ENCODE measurements around the gene BRD8.

Gene BRD8

DNA sequence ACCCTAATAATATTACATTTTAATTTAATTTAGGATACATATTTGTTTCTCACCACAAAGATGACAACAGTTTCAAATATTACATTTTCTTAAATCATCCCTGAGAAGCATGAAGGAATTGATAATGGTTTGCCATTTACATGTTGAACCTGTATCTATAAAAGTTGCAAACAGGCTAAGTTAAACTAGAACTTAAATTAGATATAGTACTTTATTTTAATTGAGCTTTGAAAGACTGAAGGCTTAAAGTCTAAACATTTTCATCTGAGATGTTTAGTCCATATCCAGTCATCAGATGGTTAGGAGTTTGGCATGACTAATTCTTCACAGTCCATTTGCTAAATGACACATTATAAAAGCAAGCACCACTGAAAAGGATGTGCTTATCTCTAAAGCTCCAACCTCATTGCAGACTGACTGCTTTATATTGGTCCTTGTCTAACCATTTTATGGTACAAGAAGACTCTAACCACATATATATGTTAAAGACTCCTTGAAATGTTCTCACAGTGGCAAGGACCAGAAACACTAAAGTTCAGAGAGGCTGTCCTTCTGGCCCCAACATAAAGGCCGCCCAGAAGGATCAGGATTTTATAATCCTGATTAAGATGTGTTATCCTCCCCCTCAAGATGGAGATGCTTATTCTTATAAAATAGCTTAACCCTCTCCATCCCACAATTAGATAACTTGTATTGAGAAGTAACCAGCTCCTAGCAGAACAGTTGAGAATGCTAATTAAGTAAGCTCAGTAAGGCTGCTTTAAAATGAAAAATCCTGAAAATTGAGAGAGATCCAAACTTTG is 68.8 kb downstream of the BRD8 start:
- peak in 1 of 3 donors; percentile 40 for DNase-seq
- Histone ChIP-seq H3K9me3 (ENCODE audit: control extremely low read depth in 1 of 5, control insufficient read depth in 4 of 5, insufficient read depth in 2 of 5, low read depth in 1 of 5, low read length in 4 of 5) (no peaks in the 10 kb centered on the region), H3K27me3 (replicated peaks in 2 of 5; ENCODE audit: control insufficient read depth in 4 of 5, insufficient read depth in 5 of 5, low read length in 4 of 5) (peaks cover 0 to 4% (median 0%) of the 10 kb centered on the region in 5 experiments), H3K27ac (ENCODE audit: insufficient read depth in 1 of 2, low read depth in 1 of 2, low read length in 2 of 2, poor library complexity in 1 of 2, severe bottlenecking in 2 of 2) (no peak overlapping the region), H3K4me3 (ENCODE audit: control insufficient read depth in 1 of 7, extremely low read depth in 1 of 7, insufficient read depth in 4 of 7, low read depth in 2 of 7, low read length in 6 of 7) (no peak overlapping the region), H3K36me3 (ENCODE audit: control insufficient read depth in 4 of 4, insufficient read depth in 4 of 4, low read length in 3 of 4) (no peaks in the 10 kb centered on the region), H3K4me1 (ENCODE audit: control extremely low read depth in 1 of 4, control insufficient read depth in 4 of 4, insufficient read depth in 4 of 4, low read length in 3 of 4) (no peaks in the 10 kb centered on the region)
- ChIA-PET POLR2A (no interaction called here), CTCF (interaction anchor here (0.7 to 2.9 kb wide), 7 partner anchors 10 to 67 kb away, joined by 3 to 13 read pairs (median 4); no protein-coding TSS in a partner anchor)
- no CpG with 5 or more reads among the region's 1 CpG for WGBS (ENCODE audit: insufficient coverage)

DNA sequence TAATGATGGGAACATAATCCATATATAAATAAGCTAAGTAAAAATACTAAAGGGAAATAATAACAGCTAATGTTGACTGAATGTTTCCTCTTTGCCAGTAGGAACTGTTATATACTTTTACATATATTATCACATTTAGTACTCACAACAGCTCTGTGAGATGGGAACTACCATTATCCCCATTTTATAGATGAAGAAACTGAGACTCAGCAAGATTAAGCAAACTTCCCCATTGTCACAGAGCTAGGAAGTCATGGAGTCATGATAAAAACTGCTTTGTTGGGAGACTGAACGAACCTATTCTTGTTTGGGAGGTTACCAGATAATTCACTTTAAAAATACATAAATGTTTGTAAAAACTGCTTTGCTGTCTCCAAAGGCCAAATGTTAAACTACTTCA is 71.2 kb downstream of the BRD8 start:
- H3K4me3 ChIP-seq (ENCODE audit: control insufficient read depth in 1 of 7, extremely low read depth in 1 of 7, insufficient read depth in 4 of 7, low read depth in 2 of 7, low read length in 6 of 7) = no peak overlapping the region
- WGBS (ENCODE audit: insufficient coverage) = no CpG with 5 or more reads among the region's 1 CpG
- H3K9me3 ChIP-seq (ENCODE audit: control extremely low read depth in 1 of 5, control insufficient read depth in 4 of 5, insufficient read depth in 2 of 5, low read depth in 1 of 5, low read length in 4 of 5) = no peaks in the 10 kb centered on the region
- POLR2A ChIA-PET = no interaction called here
- H3K36me3 ChIP-seq (ENCODE audit: control insufficient read depth in 4 of 4, insufficient read depth in 4 of 4, low read length in 3 of 4) = no peaks in the 10 kb centered on the region
- H3K27me3 ChIP-seq (replicated peaks in 2 of 5; ENCODE audit: control insufficient read depth in 4 of 5, insufficient read depth in 5 of 5, low read length in 4 of 5) = peaks cover 0 to 4% (median 0%) of the 10 kb centered on the region in 5 experiments
- CTCF ChIA-PET = interaction anchor here (0.6 to 1.3 kb wide), 6 partner anchors 11 to 188 kb away, joined by 3 to 4 read pairs (median 3); no protein-coding TSS in a partner anchor
- H3K4me1 ChIP-seq (ENCODE audit: control extremely low read depth in 1 of 4, control insufficient read depth in 4 of 4, insufficient read depth in 4 of 4, low read length in 3 of 4) = no peaks in the 10 kb centered on the region
- H3K27ac ChIP-seq (ENCODE audit: insufficient read depth in 1 of 2, low read depth in 1 of 2, low read length in 2 of 2, poor library complexity in 1 of 2, severe bottlenecking in 2 of 2) = no peak overlapping the region
- no peak for DNase-seq

DNA sequence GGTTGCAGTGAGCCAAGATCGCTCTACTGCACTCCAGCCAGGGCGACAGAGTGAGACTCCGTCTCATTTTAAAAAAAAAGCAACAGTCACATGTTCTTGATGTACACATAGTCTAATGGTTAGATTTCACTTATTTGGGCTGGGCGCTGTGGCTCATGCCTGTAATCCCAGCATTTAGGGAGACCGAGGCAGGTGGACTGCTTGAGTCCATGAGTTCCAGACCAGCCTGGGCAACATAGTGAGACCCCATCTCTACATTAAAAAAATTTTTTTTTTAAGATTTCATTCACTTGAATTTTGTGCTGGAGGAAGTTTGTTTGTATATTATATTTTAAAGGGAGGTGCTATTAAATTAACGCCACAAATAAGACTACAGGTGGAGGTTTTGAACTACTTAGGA is 72.7 kb downstream of the BRD8 start:
- H3K4me3 ChIP-seq (ENCODE audit: control insufficient read depth in 1 of 7, extremely low read depth in 1 of 7, insufficient read depth in 4 of 7, low read depth in 2 of 7, low read length in 6 of 7) = no peak overlapping the region
- peaks cover 0 to 4% (median 0%) of the 10 kb centered on the region in 5 experiments for H3K27me3 ChIP-seq (replicated peaks in 2 of 5; ENCODE audit: control insufficient read depth in 4 of 5, insufficient read depth in 5 of 5, low read length in 4 of 5)
- CTCF ChIA-PET = no interaction called here
- WGBS (ENCODE audit: insufficient coverage) = 100% methylated on average over 3 of the region's 6 CpGs
- POLR2A ChIA-PET = no interaction called here
- DNase-seq = no peak
- no peak overlapping the region for H3K27ac ChIP-seq (ENCODE audit: insufficient read depth in 1 of 2, low read depth in 1 of 2, low read length in 2 of 2, poor library complexity in 1 of 2, severe bottlenecking in 2 of 2)
- H3K9me3 ChIP-seq (ENCODE audit: control extremely low read depth in 1 of 5, control insufficient read depth in 4 of 5, insufficient read depth in 2 of 5, low read depth in 1 of 5, low read length in 4 of 5) = no peaks in the 10 kb centered on the region
- no peaks in the 10 kb centered on the region for H3K36me3 ChIP-seq (ENCODE audit: control insufficient read depth in 4 of 4, insufficient read depth in 4 of 4, low read length in 3 of 4)
- no peaks in the 10 kb centered on the region for H3K4me1 ChIP-seq (ENCODE audit: control extremely low read depth in 1 of 4, control insufficient read depth in 4 of 4, insufficient read depth in 4 of 4, low read length in 3 of 4)

DNA sequence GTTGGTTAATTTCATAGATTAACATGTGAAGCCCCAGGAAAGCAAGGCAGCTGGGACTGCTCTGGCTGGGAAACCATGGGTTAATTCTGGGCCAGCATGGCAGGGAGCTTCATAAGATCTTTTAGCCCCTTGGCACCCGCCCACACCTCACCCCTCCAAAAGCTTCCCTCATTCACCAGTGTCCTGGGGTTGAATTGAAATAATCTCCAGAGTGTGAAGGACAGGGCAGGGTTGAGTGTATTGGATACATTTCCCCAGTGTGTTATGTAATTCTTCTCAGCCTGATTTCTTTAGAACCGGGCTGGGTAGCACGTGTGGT is 75.2 kb downstream of the BRD8 start:
- Histone ChIP-seq H3K36me3 (ENCODE audit: control insufficient read depth in 4 of 4, insufficient read depth in 4 of 4, low read length in 3 of 4) (no peaks in the 10 kb centered on the region), H3K27me3 (replicated peaks in 2 of 5; ENCODE audit: control insufficient read depth in 4 of 5, insufficient read depth in 5 of 5, low read length in 4 of 5) (no peaks in the 10 kb centered on the region), H3K27ac (ENCODE audit: insufficient read depth in 1 of 2, low read depth in 1 of 2, low read length in 2 of 2, poor library complexity in 1 of 2, severe bottlenecking in 2 of 2) (no peak overlapping the region), H3K4me3 (ENCODE audit: control insufficient read depth in 1 of 7, extremely low read depth in 1 of 7, insufficient read depth in 4 of 7, low read depth in 2 of 7, low read length in 6 of 7) (no peak overlapping the region), H3K9me3 (ENCODE audit: control extremely low read depth in 1 of 5, control insufficient read depth in 4 of 5, insufficient read depth in 2 of 5, low read depth in 1 of 5, low read length in 4 of 5) (no peaks in the 10 kb centered on the region), H3K4me1 (ENCODE audit: control extremely low read depth in 1 of 4, control insufficient read depth in 4 of 4, insufficient read depth in 4 of 4, low read length in 3 of 4) (no peaks in the 10 kb centered on the region)
- no CpG with 5 or more reads among the region's 3 CpGs for WGBS (ENCODE audit: insufficient coverage)
- no peak for DNase-seq
- ChIA-PET POLR2A (no interaction called here), CTCF (interaction anchor here (0.6 to 1.7 kb wide), 4 partner anchors 13 to 38 kb away, joined by 3 to 5 read pairs (median 4); no protein-coding TSS in a partner anchor)

DNA sequence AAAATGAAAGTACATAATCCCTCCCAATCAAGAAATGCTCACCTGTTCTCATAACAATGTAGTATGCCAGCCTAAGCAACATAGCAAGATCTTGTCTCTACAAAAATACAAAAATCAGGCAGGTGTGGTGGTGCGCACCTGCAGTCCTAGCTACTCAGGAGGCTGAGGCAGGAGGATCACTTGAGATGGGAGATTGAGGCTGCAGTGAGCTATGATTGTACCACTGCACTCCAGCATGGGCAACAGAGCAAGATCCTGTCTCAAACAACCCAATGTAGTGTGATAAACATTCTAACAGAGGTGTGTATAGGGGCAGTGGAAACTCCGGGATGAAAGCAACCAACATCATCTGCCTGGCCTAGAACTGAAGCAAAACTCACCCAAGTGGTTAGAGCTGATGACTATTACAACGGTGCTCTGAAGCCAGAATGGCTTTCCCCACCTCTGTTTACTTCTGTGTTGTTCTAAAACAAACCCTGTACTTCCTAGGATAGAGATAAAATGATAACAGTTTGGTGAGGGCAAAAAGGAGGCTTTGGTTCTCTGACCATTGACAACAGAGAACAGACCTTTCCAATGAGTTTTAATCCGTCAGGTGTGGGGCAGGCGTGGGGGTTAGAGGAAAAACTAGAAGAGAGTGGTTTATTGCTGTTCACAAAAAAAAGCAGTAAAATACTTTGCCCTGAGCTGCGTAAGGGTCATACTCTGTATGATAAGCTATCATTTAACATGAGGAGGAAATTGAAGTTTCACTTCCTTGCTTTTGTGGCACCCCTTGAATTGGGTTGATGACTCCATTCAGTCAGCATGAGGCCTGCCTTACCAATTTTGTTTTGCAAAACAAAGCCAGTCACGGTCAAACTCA is 75.7 kb downstream of the BRD8 start:
- POLR2A ChIA-PET = no interaction called here
- no peaks in the 10 kb centered on the region for H3K9me3 ChIP-seq (ENCODE audit: control extremely low read depth in 1 of 5, control insufficient read depth in 4 of 5, insufficient read depth in 2 of 5, low read depth in 1 of 5, low read length in 4 of 5)
- H3K4me3 ChIP-seq (ENCODE audit: control insufficient read depth in 1 of 7, extremely low read depth in 1 of 7, insufficient read depth in 4 of 7, low read depth in 2 of 7, low read length in 6 of 7) = no peak overlapping the region
- H3K27ac ChIP-seq (ENCODE audit: insufficient read depth in 1 of 2, low read depth in 1 of 2, low read length in 2 of 2, poor library complexity in 1 of 2, severe bottlenecking in 2 of 2) = no peak overlapping the region
- DNase-seq = no peak
- H3K36me3 ChIP-seq (ENCODE audit: control insufficient read depth in 4 of 4, insufficient read depth in 4 of 4, low read length in 3 of 4) = no peaks in the 10 kb centered on the region
- 92% methylated on average over 6 of the region's 7 CpGs for WGBS (ENCODE audit: insufficient coverage)
- H3K4me1 ChIP-seq (ENCODE audit: control extremely low read depth in 1 of 4, control insufficient read depth in 4 of 4, insufficient read depth in 4 of 4, low read length in 3 of 4) = no peaks in the 10 kb centered on the region
- CTCF ChIA-PET = interaction anchor here (0.6 to 1.7 kb wide), 6 partner anchors 12 to 38 kb away, joined by 3 to 5 read pairs (median 4); no protein-coding TSS in a partner anchor
- H3K27me3 ChIP-seq (replicated peaks in 2 of 5; ENCODE audit: control insufficient read depth in 4 of 5, insufficient read depth in 5 of 5, low read length in 4 of 5) = no peaks in the 10 kb centered on the region

DNA sequence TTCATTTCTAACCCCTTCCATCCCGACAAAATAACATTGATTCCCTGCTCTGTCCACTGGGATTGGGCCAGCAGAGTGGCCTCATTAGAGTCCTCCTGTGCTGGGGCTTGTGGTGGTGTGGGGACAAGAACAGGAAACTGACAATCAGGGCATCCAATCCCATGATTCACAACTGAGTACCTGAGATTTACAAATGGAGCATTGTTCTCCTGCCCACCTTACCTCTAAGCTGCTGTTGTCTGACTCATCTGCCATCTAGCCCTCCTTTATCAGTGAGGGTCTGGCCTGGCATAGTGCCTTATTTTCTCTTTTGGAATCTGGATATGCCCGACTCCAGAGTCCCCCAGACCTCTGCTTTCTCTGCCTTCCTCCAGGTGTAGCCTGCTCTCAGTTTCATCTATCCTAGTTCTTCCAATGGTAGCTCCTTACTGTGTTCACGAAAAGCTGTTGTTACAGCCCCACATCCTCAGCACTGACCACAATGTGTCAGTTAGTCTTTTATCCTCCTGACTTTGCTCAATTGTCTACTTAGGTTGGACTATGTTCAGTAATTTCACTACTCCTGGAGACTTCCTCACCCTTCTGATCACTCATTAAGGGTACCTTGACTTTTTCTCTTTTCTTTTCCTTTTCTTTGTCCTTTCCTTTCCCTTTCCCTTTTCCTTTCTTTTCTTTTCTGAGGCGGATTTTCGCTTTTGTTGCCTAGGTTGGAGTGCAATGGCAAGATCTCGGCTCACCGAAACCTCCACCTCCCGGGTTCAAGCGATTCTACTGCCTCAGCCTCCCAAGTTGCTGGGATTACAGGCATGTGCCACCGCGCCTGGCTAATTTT is 81.2 kb downstream of the BRD8 start:
- Histone ChIP-seq H3K9me3 (ENCODE audit: control extremely low read depth in 1 of 5, control insufficient read depth in 4 of 5, insufficient read depth in 2 of 5, low read depth in 1 of 5, low read length in 4 of 5) (no peaks in the 10 kb centered on the region), H3K4me1 (ENCODE audit: control extremely low read depth in 1 of 4, control insufficient read depth in 4 of 4, insufficient read depth in 4 of 4, low read length in 3 of 4) (peaks cover 3 to 21% (median 19%) of the 10 kb centered on the region in 4 experiments), H3K36me3 (ENCODE audit: control insufficient read depth in 4 of 4, insufficient read depth in 4 of 4, low read length in 3 of 4) (no peaks in the 10 kb centered on the region), H3K27me3 (replicated peaks in 2 of 5; ENCODE audit: control insufficient read depth in 4 of 5, insufficient read depth in 5 of 5, low read length in 4 of 5) (no peaks in the 10 kb centered on the region), H3K27ac (ENCODE audit: insufficient read depth in 1 of 2, low read depth in 1 of 2, low read length in 2 of 2, poor library complexity in 1 of 2, severe bottlenecking in 2 of 2) (no peak overlapping the region), H3K4me3 (ENCODE audit: control insufficient read depth in 1 of 7, extremely low read depth in 1 of 7, insufficient read depth in 4 of 7, low read depth in 2 of 7, low read length in 6 of 7) (no peak overlapping the region)
- WGBS (ENCODE audit: insufficient coverage) = 96% methylated on average over 10 of the region's 11 CpGs
- ChIA-PET POLR2A (interaction anchor here (1.2 kb wide), 1 partner anchor 19 kb away, joined by 3 read pairs; no protein-coding TSS in a partner anchor), CTCF (no interaction called here)
- DNase-seq = peak in 1 of 3 donors; percentile 10
